ENCODE data around the gene BMP5. TPM values are rescaled to one million over a fixed set of nuclear protein-coding genes. Genes with fewer than 3 reads are reported as not detected.
A peak's percentile ranks its signal among the peaks of the same experiment; 100 is the strongest.

Gene BMP5
- total RNA-seq, result 0.76 TPM
- polyA plus RNA-seq (ENCODE audit: insufficient read depth, low read depth, low replicate concordance), result 0.86 TPM
- long read RNA-seq, donor 1, result 0 reads
- long read RNA-seq, donor 2, partial matches to known transcripts, result 0 of 2 reads
- long read RNA-seq, donor 2, other reads (novel, unspliced or antisense), result 0 of 2 reads
- long read RNA-seq, donor 3, result 0 reads
- long read RNA-seq, donor 4, partial matches to known transcripts, result 0 of 1 reads
- long read RNA-seq, donor 4, other reads (novel, unspliced or antisense), result 0 of 1 reads
- long read RNA-seq, donor 5, result 0 reads
- long read RNA-seq, donor 6, partial matches to known transcripts, result 0 of 2 reads
- long read RNA-seq, donor 6, other reads (novel, unspliced or antisense), result 0 of 2 reads
- long read RNA-seq, donor 7, result 0 reads
- long read RNA-seq, donor 8, result 0 reads
- long read RNA-seq, donor 9, result 0 reads
- long read RNA-seq, donor 10, partial matches to known transcripts, result 0 of 1 reads
- long read RNA-seq, donor 10, other reads (novel, unspliced or antisense), result 0 of 1 reads

- intact Hi-C loops (cut with DNase I), result no loop called here
- Histone ChIP-seq H3K4me1 (ENCODE audit: control insufficient read depth in 2 of 3, insufficient read depth in 2 of 3, low read depth in 1 of 3, low read length in 3 of 3) (no peaks in the 10 kb centered on the region), H3K27ac (ENCODE audit: low read depth in 2 of 2, low read length in 2 of 2) (no peak within 1 kb of the TSS), H3K36me3 (ENCODE audit: control insufficient read depth in 2 of 3, insufficient read depth in 3 of 3, low read length in 3 of 3) (no peaks in the 10 kb centered on the region), H3K9ac (ENCODE audit: low read length in 3 of 3) (no peak within 1 kb of the TSS), H3K9me3 (ENCODE audit: control insufficient read depth in 2 of 3, insufficient read depth in 1 of 3, low read length in 3 of 3) (no peaks in the 10 kb centered on the region), H3K27me3 (ENCODE audit: control insufficient read depth, insufficient read depth, low read length) (no peaks in the 10 kb centered on the region), H3K4me3 (ENCODE audit: low read length in 3 of 3) (peak within 1 kb of the TSS in 2 of 3 donors; percentile 42 to 47)
- FAIRE-seq, result no peak
- TF ChIP-seq CTCF (IDR thresholded peaks at IDR 0.05; ENCODE audit: borderline replicate concordance, extremely low read depth, insufficient read depth), result no peak
- peak in 2 of 5 donors; percentile 30 to 34 for DNase-seq
Measured at GRCh38 chr6:55875400-55875799, at the start of gene BMP5. BMP5 (minus strand) TSS chr6:55875590; CDS start chr6:55874865, 725 bp downstream.

GRCh38 chr6:55922406-55922805, 47.0 kb upstream of the BMP5 start:
- no peak for DNase-seq
- H3K9ac ChIP-seq (ENCODE audit: low read length in 3 of 3), result no peak overlapping the region
- intact Hi-C loops (cut with DNase I), result no loop called here
- peak; percentile 80 for FAIRE-seq
- no peak overlapping the region for H3K27ac ChIP-seq (ENCODE audit: low read depth in 2 of 2, low read length in 2 of 2)
- no peaks in the 10 kb centered on the region for H3K4me1 ChIP-seq (ENCODE audit: control insufficient read depth in 2 of 3, insufficient read depth in 2 of 3, low read depth in 1 of 3, low read length in 3 of 3)
- no peak overlapping the region for H3K4me3 ChIP-seq (ENCODE audit: low read length in 3 of 3)
- H3K36me3 ChIP-seq (ENCODE audit: control insufficient read depth in 2 of 3, insufficient read depth in 3 of 3, low read length in 3 of 3), result no peaks in the 10 kb centered on the region
- H3K9me3 ChIP-seq (ENCODE audit: control insufficient read depth in 2 of 3, insufficient read depth in 1 of 3, low read length in 3 of 3), result no peaks in the 10 kb centered on the region
- TF ChIP-seq CTCF (IDR thresholded peaks at IDR 0.05; ENCODE audit: borderline replicate concordance, extremely low read depth, insufficient read depth), result no peak
- no peaks in the 10 kb centered on the region for H3K27me3 ChIP-seq (ENCODE audit: control insufficient read depth, insufficient read depth, low read length)

GRCh38 chr6:55919716-55920308, 44.4 kb upstream of the BMP5 start:
- FAIRE-seq, result no peak

More at GRCh38 chr6:55919716-55920308, 44.4 kb upstream of the BMP5 start:
- Histone ChIP-seq H3K27ac (ENCODE audit: low read depth in 2 of 2, low read length in 2 of 2) (no peak overlapping the region), H3K9me3 (ENCODE audit: control insufficient read depth in 2 of 3, insufficient read depth in 1 of 3, low read length in 3 of 3) (no peaks in the 10 kb centered on the region), H3K27me3 (ENCODE audit: control insufficient read depth, insufficient read depth, low read length) (no peaks in the 10 kb centered on the region), H3K4me1 (ENCODE audit: control insufficient read depth in 2 of 3, insufficient read depth in 2 of 3, low read depth in 1 of 3, low read length in 3 of 3) (no peaks in the 10 kb centered on the region), H3K9ac (ENCODE audit: low read length in 3 of 3) (no peak overlapping the region), H3K36me3 (ENCODE audit: control insufficient read depth in 2 of 3, insufficient read depth in 3 of 3, low read length in 3 of 3) (no peaks in the 10 kb centered on the region), H3K4me3 (ENCODE audit: low read length in 3 of 3) (no peak overlapping the region)
- DNase-seq, result no peak
- no peak for TF ChIP-seq CTCF (IDR thresholded peaks at IDR 0.05; ENCODE audit: borderline replicate concordance, extremely low read depth, insufficient read depth)
- intact Hi-C loops (cut with DNase I), result no loop called here
